ENCODE results near the gene RBM42.

- TF ChIP-seq, protein P1, sequence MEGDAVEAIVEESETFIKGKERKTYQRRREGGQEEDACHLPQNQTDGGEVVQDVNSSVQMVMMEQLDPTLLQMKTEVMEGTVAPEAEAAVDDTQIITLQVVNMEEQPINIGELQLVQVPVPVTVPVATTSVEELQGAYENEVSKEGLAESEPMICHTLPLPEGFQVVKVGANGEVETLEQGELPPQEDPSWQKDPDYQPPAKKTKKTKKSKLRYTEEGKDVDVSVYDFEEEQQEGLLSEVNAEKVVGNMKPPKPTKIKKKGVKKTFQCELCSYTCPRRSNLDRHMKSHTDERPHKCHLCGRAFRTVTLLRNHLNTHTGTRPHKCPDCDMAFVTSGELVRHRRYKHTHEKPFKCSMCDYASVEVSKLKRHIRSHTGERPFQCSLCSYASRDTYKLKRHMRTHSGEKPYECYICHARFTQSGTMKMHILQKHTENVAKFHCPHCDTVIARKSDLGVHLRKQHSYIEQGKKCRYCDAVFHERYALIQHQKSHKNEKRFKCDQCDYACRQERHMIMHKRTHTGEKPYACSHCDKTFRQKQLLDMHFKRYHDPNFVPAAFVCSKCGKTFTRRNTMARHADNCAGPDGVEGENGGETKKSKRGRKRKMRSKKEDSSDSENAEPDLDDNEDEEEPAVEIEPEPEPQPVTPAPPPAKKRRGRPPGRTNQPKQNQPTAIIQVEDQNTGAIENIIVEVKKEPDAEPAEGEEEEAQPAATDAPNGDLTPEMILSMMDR (IDR thresholded peaks at IDR 0.05): no peak
- TF ChIP-seq POLR2A (IDR thresholded peaks at IDR 0.05): no peak
Measured at GRCh38 chr19:35618857-35619256, 10.0 kb upstream of the RBM42 start.
